G401 (cell line): Measurements from ENCODE around the gene URI1. TPM values are rescaled to one million over a fixed set of nuclear protein-coding genes. Genes with fewer than 3 reads are reported as not detected.
"Not testable (repeated sequence)": the region's sequence is repeated elsewhere in the genome, so short reads cannot be mapped to it uniquely, and the experiment has no call there.

Source experiments
- DNase-seq: peaks from one replicate; pipeline ENCODE4 v3.0.0-alpha.2; 2015; ENCODE audit warnings: low spot score
- in situ Hi-C: cut with HindIII; loops from 2 replicates; pipeline ENCODE4 v1.10.0; 2016; ENCODE audit warnings: low sequenced_read_pairs, mixed read lengths
- total RNA-seq: library from RNA; depleted of rRNA; stranded (reverse); fragments of >200 nt; shearing (Covaris generic); gene quantifications from 2 replicates; pipeline ENCODE4 v1.2.3, GENCODE V29; 2014; rRNA removed

Gene URI1
- 56.5 and 73.2 TPM in 2 replicates for total RNA-seq

- in situ Hi-C loops: no loop called here
- DNase-seq: peak; percentile 85
Measured at GRCh38 chr19:29941828-29942403, at the start of gene URI1. URI1 (plus strand) TSS chr19:29942239; CDS start chr19:29942548, 309 bp downstream.

GRCh38 chr19:29893606-29894284 is 48.3 kb upstream of the URI1 start:
- in situ Hi-C loops: no loop called here
- DNase-seq: no peak

DNA sequence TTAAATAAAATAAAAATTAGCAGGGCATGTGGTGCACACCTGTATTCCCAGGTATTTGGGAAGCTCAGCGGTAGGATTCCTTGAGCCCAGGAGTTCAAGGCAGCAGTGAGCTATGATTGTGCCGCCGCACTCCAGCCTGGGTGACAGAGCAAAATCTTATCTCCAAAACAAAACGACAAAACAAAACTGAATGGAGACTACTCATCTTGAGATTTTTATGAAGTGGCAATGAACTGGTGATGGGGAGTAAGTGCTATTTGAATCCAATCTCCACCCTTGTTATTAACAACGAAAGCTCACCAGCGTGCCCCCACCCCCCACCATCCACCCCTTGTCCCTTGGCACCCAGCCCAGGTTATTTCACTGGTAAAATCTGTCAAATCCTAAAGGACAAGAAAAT is 45.2 kb upstream of the URI1 start:
- DNase-seq: no peak
- in situ Hi-C loops: no loop called here

DNA sequence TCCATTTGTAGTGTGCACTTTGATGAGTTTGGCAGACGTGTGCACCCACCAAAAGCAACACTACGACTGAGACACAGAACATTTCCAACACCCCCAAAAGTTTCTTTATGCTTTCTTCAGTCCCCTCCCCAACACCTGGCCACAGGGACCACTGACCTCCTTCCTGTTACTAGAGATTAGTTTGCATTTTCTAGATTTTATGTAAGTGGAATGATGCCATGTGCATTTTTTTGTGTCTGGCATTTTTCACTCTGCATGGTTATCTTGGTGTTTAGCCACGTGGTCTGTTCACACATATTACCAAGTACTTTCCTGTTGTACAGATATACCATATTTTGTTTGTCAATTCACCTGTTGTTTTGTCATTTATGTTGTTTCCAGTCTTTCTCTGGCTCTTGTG is 44.6 kb upstream of the URI1 start:
- in situ Hi-C loops: no loop called here
- DNase-seq: no peak

DNA sequence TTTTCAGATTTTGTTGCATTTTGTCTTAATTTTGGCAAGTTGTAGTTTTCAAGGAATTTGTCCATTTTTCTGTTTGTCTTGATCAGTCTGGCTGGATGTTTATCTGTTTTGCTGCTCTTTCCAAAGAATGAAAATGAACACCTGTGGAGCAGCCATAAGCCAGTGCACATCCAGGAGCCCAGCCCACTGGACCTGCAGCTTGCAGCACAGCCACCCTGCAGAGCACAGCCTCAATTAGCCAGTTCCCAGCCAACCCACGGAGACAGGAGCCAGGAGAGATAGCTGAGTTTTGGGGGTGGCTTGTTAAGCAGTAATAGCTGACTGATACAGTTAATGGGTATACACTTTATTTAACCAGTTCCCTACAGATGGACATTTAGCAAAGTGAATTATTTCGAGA is 38.0 kb upstream of the URI1 start:
- in situ Hi-C loops: no loop called here
- no peak for DNase-seq

- in situ Hi-C loops: no loop called here
- no peak for DNase-seq
Measured at GRCh38 chr19:29908963-29909944, 32.8 kb upstream of the URI1 start.

GRCh38 chr19:29914933-29915332 is 27.1 kb upstream of the URI1 start:
- in situ Hi-C loops: no loop called here
- no peak for DNase-seq

- DNase-seq, in situ Hi-C loops: not testable (repeated sequence)
Measured at GRCh38 chr19:29915832-29916231, 26.2 kb upstream of the URI1 start.

DNA sequence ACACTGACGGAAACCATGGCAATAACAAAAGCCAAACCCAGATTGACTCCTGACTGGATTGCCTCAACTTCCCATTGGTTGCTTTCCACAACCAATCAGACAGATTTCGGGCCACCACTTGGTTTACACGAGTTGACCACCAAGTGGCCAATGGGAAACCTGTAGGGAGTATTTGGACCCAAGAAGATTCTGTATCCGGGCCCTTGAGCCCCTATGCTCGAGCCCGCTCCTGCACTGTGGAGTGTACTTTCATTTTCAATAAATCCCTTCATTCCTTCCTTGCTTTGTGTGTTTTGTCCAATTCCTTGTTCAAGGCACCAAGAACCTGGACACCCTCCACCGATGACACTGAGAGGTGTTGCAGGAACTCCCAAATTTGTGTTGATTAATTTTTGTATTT is 24.1 kb upstream of the URI1 start:
- in situ Hi-C loops: no loop called here

DNA sequence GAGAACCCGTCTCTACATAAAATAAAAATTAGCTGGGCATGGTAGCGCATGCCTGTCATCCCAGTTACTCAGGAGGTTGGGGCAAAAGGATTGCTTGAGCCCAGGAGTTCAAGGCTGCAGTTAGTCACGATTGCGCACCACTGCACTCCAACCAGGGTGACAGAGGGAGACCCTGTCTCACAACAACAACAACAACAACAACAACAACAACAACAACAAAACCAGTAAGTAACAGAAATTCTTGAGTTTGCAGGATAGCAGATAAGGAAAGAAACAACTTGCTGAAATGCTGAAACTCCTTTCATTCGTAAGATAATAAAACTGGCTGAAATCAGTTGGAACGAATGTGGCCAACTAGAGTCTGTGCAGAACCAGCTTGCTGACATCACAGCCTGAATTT is 23.1 kb upstream of the URI1 start:
- DNase-seq: no peak
- in situ Hi-C loops: no loop called here

More for the DNA sequence above, 24.1 kb upstream of the URI1 start:
- DNase-seq: no peak

DNA sequence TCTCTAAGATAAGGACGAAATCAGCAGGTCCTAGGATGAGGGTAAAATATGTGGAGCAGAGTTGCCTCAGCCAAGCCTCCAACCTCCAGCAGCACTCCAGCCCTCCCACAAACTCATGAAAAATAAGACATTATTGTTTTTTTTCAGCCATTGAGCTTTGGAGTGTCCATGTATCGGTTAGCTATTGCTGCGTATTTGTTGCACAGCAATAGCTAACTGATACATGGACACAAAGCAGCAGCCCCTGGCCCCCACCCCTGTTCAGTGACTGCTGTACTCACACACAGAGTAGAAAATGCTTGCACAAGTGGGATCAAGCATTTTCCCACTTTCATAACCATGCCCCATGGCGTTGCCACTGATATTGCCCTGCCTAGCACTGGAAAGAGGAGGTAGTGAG is 19.1 kb upstream of the URI1 start:
- DNase-seq: no peak
- in situ Hi-C loops: no loop called here

DNA sequence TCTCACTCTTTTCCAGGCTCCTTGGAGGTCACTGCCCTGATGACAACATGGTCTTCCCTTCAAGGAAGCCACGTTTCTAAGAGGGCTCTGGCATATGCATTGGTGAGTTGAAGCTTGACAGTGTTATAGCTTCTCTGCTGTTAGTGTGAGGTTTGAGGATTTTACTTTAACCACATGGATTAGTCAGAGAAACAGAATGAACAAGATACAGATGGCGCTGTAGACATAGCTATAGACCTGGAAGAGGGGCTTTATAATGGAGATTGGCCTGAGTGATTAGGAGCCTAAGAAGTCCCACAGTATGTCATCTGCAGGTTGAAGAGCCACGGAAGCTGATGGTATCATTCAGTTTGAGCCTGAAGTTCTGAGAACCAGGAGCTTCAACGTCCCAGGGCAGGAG is 18.4 kb upstream of the URI1 start:
- in situ Hi-C loops: no loop called here
- DNase-seq: no peak

DNA sequence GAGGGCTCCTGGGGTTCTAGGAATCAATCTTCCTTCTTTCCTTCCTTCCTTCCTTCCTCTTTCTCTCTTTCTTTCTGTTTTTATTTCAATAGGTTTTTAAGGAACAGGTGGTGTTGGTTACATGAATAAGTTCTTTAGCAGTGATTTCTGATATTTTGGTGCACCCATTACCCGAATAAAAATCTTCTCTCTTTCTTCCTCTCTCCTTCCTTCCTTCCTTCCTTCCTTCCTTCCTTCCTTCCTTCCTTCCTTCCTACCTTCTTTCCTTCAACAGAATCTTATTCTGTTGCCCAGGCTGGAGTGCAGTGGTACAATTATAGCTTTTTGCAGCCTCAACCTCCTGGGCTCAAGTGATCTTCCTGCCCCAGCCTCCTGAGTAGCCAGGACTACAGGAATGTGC is 16.0 kb upstream of the URI1 start:
- no peak for DNase-seq
- in situ Hi-C loops: no loop called here

DNA sequence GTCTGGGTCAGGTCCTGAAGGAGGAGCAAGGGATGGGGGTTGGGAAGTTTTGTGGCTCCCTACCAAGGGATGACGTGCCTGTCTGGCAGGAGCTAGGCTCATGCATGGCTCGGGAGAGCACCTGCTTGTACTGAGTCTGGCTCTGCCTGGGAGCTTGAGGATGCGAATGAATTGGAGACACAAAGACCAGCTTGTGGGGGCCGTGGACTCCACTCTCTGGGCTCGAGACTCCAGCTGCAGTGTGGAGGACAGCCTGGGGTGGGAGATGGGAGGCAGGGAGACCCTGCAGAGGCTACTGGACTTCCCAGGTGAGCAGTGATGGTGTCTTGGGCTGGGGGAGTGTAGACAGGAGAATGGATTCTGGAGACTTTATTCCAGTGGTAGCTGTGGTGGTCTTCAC is 15.2 kb upstream of the URI1 start:
- in situ Hi-C loops: no loop called here
- no peak for DNase-seq

GRCh38 chr19:29927944-29928625 is 14.0 kb upstream of the URI1 start:
- in situ Hi-C loops: no loop called here
- no peak for DNase-seq

GRCh38 chr19:29928831-29929230 is 13.2 kb upstream of the URI1 start:
- DNase-seq: no peak
- in situ Hi-C loops: no loop called here

GRCh38 chr19:29934257-29934656 is 7.8 kb upstream of the URI1 start:
- in situ Hi-C loops: no loop called here
- DNase-seq: no peak

- no peak for DNase-seq
- in situ Hi-C loops: no loop called here
Measured at GRCh38 chr19:29934781-29935180, 7.3 kb upstream of the URI1 start.

GRCh38 chr19:29936409-29936808 is 5.6 kb upstream of the URI1 start:
- in situ Hi-C loops: no loop called here
- no peak for DNase-seq

GRCh38 chr19:29939628-29940027 is 2.4 kb upstream of the URI1 start:
- DNase-seq: no peak
- in situ Hi-C loops: no loop called here
